KMS-11 (cell line): ENCODE measurements around the gene OR13H1.
"Not testable (repeated sequence)": the region's sequence is repeated elsewhere in the genome, so short reads cannot be mapped to it uniquely, and the experiment has no call there.

ENCODE experiments used
- H2AFZ ChIP-seq: fragments of 200-600 bp; sonication (generic); 2 replicates; pipeline ENCODE4 v1.6.1; 2016; ENCODE audit warnings: antibody characterized with exemption, mixed run types, low read depth
- H3K27ac ChIP-seq: fragments of 200-600 bp; sonication (generic); 2 replicates; pipeline ENCODE4 v1.6.1; 2016; ENCODE audit warnings: mild to moderate bottlenecking, mixed run types
- H3K27me3 ChIP-seq: fragments of 200-600 bp; sonication (generic); 2 replicates; pipeline ENCODE4 v1.6.1; 2017; ENCODE audit warnings: mild to moderate bottlenecking, low read depth, mixed run types, moderate library complexity; ENCODE audit not compliant: insufficient read depth
- H3K36me3 ChIP-seq: fragments of 200-600 bp; sonication (generic); 2 replicates; pipeline ENCODE4 v1.6.1; 2017; ENCODE audit warnings: mild to moderate bottlenecking, mixed run types; ENCODE audit not compliant: insufficient read depth
- H3K4me1 ChIP-seq: fragments of 200-600 bp; sonication (generic); 2 replicates; pipeline ENCODE4 v1.6.1; 2016; ENCODE audit warnings: mild to moderate bottlenecking, low read depth, mixed run types; ENCODE audit not compliant: poor library complexity, severe bottlenecking
- H3K4me2 ChIP-seq: fragments of 200-600 bp; sonication (generic); 2 replicates; pipeline ENCODE4 v1.7.0; 2016; ENCODE audit warnings: mild to moderate bottlenecking, mixed run types
- H3K4me3 ChIP-seq: fragments of 200-600 bp; sonication (generic); IDR thresholded peaks from 2 replicates; pipeline ENCODE4 v1.6.1; 2017; ENCODE audit warnings: low read depth, low read length, mixed read lengths; ENCODE audit not compliant: insufficient read depth
- H3K79me2 ChIP-seq: fragments of 200-600 bp; sonication (generic); 2 replicates; pipeline ENCODE4 v1.6.1; 2016; ENCODE audit warnings: low read depth, mixed run types; ENCODE audit not compliant: insufficient read depth
- H3K9ac ChIP-seq: fragments of 200-600 bp; sonication (generic); 2 replicates; pipeline ENCODE4 v1.6.1; 2016; ENCODE audit warnings: mild to moderate bottlenecking, mixed run types
- H4K20me1 ChIP-seq: fragments of 200-600 bp; sonication (generic); 2 replicates; pipeline ENCODE4 v1.6.1; 2016; ENCODE audit warnings: mild to moderate bottlenecking, mixed run types; ENCODE audit not compliant: insufficient read depth
- CTCF ChIP-seq: fragments of 200-600 bp; sonication (generic); conservative IDR thresholded peaks from 2 replicates; pipeline ENCODE4 v1.6.1; 2017; ENCODE audit warnings: low read depth, mild to moderate bottlenecking, antibody characterized with exemption, low read length, moderate library complexity, mixed read lengths

The OR13H1 gene

DNA sequence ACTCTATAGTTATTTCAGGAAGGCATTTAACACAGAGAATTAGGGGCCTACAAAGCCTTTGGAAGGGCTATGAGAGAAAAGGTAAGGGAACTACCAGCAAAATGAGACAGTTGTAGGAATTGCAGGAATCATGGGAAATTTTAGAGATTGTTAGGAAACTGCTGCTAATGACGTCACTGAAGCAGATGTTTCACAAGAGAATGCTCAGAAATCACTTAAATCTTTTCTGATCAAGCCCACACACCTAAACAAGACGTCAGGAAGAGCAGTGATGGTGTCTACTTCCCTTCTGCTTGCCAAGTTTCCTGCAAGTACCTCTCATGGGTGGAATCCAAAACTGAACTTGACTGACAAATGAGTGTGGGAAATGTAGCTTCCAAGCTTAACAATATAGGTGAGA is 5.1 kb downstream of the OR13H1 start:
- H3K4me3 ChIP-seq: no peak overlapping the region
- no peak overlapping the region for H3K4me2 ChIP-seq
- H3K36me3 ChIP-seq: no peaks in the 10 kb centered on the region
- H3K27ac ChIP-seq: no peak overlapping the region
- H3K9ac ChIP-seq: no peak overlapping the region
- no peaks in the 10 kb centered on the region for H3K4me1 ChIP-seq
- no peaks in the 10 kb centered on the region for H4K20me1 ChIP-seq
- TF ChIP-seq CTCF: no peak
- no peaks in the 10 kb centered on the region for H3K79me2 ChIP-seq
- no peak overlapping the region for H2AFZ ChIP-seq
- no peaks in the 10 kb centered on the region for H3K27me3 ChIP-seq

DNA sequence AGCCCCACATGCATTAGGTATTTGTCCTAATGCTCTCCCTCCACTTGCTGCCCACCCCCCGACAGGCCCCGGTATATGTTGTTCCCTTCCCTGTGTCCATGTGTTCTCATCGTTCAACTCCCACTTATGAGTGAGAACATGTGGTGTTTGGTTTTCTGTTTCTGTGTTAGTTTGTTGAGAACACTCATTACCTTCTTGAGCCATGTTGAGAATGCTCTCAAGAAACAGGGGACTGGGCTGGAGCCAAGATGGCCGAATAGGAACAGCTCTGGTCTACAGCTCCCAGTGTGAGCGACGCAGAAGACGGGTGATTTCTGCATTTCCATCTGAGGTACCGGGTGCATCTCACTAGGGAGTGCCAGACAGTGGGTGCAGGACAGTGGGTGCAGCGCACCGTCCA is 8.6 kb downstream of the OR13H1 start:
- not testable (repeated sequence) for H3K36me3 ChIP-seq, H2AFZ ChIP-seq, H3K27ac ChIP-seq, H3K79me2 ChIP-seq, H3K27me3 ChIP-seq, H3K4me2 ChIP-seq, H3K4me1 ChIP-seq, H3K9ac ChIP-seq, H4K20me1 ChIP-seq, H3K4me3 ChIP-seq

DNA sequence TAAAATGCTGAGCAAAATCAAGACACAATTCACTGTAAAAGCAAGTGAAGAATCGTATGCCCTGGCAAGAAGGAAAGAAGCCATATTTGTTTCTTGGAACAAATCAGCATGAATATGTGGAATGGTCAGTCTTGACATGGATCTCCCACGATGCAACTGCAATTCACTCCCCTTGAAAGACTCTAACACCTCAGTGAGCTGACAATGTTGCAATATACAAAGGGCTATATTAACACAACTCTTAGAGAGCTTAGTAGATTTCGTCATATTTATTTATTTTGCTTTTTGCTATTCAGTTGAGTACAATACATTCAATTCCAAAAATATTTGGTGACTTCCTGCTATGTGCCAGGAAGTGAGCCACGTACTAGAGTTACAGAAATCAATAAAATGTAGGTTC is 14.7 kb downstream of the OR13H1 start:
- no peak overlapping the region for H3K4me3 ChIP-seq
- no peak overlapping the region for H3K4me2 ChIP-seq
- no peaks in the 10 kb centered on the region for H4K20me1 ChIP-seq
- no peak for TF ChIP-seq CTCF
- H3K4me1 ChIP-seq: no peaks in the 10 kb centered on the region
- no peaks in the 10 kb centered on the region for H3K27me3 ChIP-seq
- no peaks in the 10 kb centered on the region for H3K79me2 ChIP-seq
- no peak overlapping the region for H2AFZ ChIP-seq
- no peaks in the 10 kb centered on the region for H3K36me3 ChIP-seq
- H3K9ac ChIP-seq: no peak overlapping the region
- H3K27ac ChIP-seq: no peak overlapping the region

DNA sequence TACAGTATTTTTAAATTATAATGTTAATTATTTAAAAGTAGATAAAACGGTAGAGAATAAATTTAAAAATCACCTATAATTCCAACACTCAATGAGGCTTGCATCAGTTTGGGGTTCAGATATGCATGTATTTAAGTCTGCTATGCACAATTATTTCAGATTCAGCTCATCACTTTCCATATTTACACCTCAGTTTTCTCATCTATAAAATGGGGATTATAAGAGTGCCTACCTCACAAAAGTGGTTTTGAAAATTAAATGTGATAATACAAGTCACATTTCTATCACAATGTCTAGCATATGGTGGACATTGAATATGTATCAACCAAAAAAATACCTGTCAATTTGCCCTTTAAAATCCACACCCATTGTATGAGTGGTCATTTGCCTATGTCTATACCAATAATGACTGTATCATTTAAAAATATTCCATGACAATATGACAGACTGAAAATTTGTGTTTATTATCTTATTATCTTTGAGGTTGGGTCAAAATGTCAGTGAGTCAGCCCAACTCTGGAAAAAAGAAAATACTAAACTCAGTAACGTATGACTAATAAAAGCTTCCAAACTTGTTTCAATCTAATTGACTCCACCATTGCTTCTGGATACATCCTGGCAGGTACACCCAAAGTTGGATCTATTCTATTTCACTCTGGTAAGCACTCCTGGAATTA is 20.8 kb downstream of the OR13H1 start:
- Histone ChIP-seq H3K4me2 (no peak overlapping the region), H3K4me1 (no peaks in the 10 kb centered on the region), H3K79me2 (no peaks in the 10 kb centered on the region), H3K4me3 (no peak overlapping the region), H3K36me3 (no peaks in the 10 kb centered on the region), H4K20me1 (no peaks in the 10 kb centered on the region), H2AFZ (no peak overlapping the region), H3K27ac (no peak overlapping the region), H3K9ac (no peak overlapping the region), H3K27me3 (no peaks in the 10 kb centered on the region)
- TF ChIP-seq CTCF: no peak

GRCh38 chrX:131565909-131566308 is 22.0 kb downstream of the OR13H1 start:
- no peak overlapping the region for H3K9ac ChIP-seq
- no peaks in the 10 kb centered on the region for H3K4me1 ChIP-seq
- H3K27me3 ChIP-seq: no peaks in the 10 kb centered on the region
- no peak overlapping the region for H3K4me2 ChIP-seq
- no peaks in the 10 kb centered on the region for H3K36me3 ChIP-seq
- no peak overlapping the region for H2AFZ ChIP-seq
- TF ChIP-seq CTCF: no peak
- no peak overlapping the region for H3K27ac ChIP-seq
- no peak overlapping the region for H3K4me3 ChIP-seq
- no peaks in the 10 kb centered on the region for H3K79me2 ChIP-seq
- no peaks in the 10 kb centered on the region for H4K20me1 ChIP-seq
